ENCODE measurements around the gene THPO.

THPO gene

DNA sequence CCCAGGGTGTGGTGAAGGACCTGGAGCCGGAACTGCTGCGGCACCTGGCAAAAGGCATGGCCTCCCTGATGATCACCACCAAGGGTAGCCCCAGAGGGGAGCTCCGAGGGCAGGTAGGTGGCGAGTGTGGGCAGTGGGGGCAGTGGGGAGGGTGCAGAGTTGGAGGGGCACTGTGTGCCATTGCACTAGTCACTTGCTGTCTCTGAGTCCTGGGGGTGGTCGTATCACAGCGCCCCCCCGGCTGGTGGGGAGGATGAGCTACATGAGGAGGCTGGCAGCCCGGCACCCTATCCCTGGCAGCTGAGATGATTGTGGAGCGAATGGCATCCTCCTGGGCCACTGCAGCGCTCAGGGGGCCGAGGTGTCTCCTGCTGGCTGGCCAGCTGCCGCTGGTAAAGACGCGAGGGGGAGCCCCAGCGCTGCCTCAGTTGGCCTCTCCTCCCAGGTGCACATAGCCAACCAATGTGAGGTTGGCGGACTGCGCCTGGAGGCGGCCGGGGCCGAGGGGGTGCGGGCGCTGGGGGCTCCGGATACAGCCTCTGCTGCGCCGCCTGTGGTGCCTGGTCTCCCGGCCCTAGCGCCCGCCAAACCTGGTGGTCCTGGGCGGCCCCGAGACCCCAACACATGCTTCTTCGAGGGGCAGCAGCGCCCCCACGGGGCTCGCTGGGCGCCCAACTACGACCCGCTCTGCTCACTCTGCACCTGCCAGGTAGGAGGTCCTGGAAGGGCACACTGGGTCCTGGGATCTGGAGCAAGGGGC, 8.2 kb upstream of the THPO start:
- Histone ChIP-seq H3K9me3 (ENCODE audit: control insufficient read depth, low read length) (no peaks in the 10 kb centered on the region), H3K27me3 (ENCODE audit: control insufficient read depth, insufficient read depth, low read length, poor library complexity, severe bottlenecking) (peaks cover 18% of the 10 kb centered on the region), H3K36me3 (ENCODE audit: control insufficient read depth, insufficient read depth, low read length) (no peaks in the 10 kb centered on the region), H3K27ac (ENCODE audit: insufficient read depth, low read depth, low read length, poor library complexity, severe bottlenecking) (no peak overlapping the region), H3K4me1 (ENCODE audit: control insufficient read depth, insufficient read depth, low read length) (no peaks in the 10 kb centered on the region), H3K4me3 (ENCODE audit: insufficient read depth, low read depth, low read length) (no peak overlapping the region)
- WGBS, 2 experiments, result 93 to 94% methylated on average over 37 of the region's 37 CpGs

DNA sequence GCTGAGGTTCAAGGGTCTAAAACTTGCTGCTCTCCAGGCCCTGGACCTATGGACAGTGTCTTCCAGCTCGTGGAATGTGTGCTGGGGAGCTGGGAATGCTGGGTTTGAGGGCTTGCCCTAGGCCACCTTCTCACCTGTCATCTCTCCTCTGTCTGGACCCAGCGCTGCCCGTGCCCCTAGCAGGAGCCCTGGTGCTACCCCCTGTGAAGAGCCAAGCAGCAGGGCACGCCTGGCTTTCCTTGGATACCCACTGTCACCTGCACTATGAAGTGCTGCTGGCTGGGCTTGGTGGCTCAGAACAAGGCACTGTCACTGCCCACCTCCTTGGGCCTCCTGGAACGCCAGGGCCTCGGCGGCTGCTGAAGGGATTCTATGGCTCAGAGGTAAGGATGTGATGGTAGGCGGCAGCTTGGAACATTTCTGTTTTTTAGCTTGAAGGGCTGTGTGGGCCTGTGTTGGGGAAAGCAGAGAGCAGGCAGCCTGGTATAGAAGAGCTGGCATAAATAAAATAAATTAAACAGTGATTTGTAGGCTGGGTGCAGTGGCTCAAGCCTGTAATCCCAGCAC, 6.9 kb upstream of the THPO start:
- H3K4me3 ChIP-seq (ENCODE audit: insufficient read depth, low read depth, low read length), result no peak overlapping the region
- no peaks in the 10 kb centered on the region for H3K36me3 ChIP-seq (ENCODE audit: control insufficient read depth, insufficient read depth, low read length)
- H3K9me3 ChIP-seq (ENCODE audit: control insufficient read depth, low read length), result no peaks in the 10 kb centered on the region
- WGBS, 2 experiments, result 93% methylated on average over 8 of the region's 8 CpGs
- peaks cover 5% of the 10 kb centered on the region for H3K4me1 ChIP-seq (ENCODE audit: control insufficient read depth, insufficient read depth, low read length)
- H3K27me3 ChIP-seq (ENCODE audit: control insufficient read depth, insufficient read depth, low read length, poor library complexity, severe bottlenecking), result peaks cover 30% of the 10 kb centered on the region
- H3K27ac ChIP-seq (ENCODE audit: insufficient read depth, low read depth, low read length, poor library complexity, severe bottlenecking), result no peak overlapping the region

DNA sequence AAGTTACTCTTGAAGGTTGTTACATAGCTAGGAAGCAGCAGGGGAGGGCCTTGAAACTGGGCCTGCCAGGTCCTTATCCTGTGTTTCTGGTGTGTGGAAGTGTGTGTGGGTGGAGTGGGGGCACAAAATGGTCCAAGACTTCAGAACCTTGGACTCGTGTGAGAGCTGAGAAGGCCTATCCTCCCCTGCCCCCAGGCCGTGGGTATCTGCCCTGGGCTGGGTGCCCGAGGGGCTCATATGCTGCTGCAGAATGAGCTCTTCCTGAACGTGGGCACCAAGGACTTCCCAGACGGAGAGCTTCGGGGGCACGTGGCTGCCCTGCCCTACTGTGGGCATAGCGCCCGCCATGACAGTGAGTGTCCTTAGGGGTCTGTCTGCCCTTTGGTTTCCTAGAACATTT, 6.3 kb upstream of the THPO start:
- WGBS, 2 experiments, result 93% methylated on average over 9 of the region's 9 CpGs

DNA sequence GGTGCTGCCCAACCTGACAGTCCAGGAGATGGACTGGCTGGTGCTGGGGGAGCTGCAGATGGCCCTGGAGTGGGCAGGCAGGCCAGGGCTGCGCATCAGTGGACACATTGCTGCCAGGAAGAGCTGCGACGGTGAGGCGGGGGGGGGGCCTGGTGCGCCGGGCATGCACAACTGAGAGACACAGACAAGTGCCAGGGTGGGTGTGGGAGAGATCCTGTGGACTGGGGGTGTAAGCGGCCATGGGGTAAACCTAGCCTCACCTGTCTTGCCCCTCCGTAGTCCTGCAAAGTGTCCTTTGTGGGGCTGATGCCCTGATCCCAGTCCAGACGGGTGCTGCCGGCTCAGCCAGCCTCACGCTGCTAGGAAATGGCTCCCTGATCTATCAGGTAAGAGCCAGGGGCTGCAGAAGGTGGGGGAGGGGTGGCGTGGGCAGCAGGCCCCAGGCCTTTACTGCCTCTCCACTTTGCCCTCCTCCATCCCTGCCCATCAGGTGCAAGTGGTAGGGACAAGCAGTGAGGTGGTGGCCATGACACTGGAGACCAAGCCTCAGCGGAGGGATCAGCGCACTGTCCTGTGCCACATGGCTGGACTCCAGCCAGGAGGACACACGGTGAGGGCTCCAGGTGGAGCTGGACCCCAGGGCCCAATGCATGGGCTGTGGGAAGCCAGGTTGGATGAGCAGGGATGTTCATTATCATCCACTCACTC, 5.2 kb upstream of the THPO start:
- H3K9me3 ChIP-seq (ENCODE audit: control insufficient read depth, low read length), result no peaks in the 10 kb centered on the region
- no peaks in the 10 kb centered on the region for H3K36me3 ChIP-seq (ENCODE audit: control insufficient read depth, insufficient read depth, low read length)
- peaks cover 18% of the 10 kb centered on the region for H3K4me1 ChIP-seq (ENCODE audit: control insufficient read depth, insufficient read depth, low read length)
- peaks cover 35% of the 10 kb centered on the region for H3K27me3 ChIP-seq (ENCODE audit: control insufficient read depth, insufficient read depth, low read length, poor library complexity, severe bottlenecking)
- H3K4me3 ChIP-seq (ENCODE audit: insufficient read depth, low read depth, low read length), result no peak overlapping the region
- 88 to 92% methylated on average over 15 of the region's 15 CpGs for WGBS, 2 experiments
- no peak overlapping the region for H3K27ac ChIP-seq (ENCODE audit: insufficient read depth, low read depth, low read length, poor library complexity, severe bottlenecking)

More for the DNA sequence above, 6.3 kb upstream of the THPO start:
- no peaks in the 10 kb centered on the region for H3K9me3 ChIP-seq (ENCODE audit: control insufficient read depth, low read length)
- peaks cover 30% of the 10 kb centered on the region for H3K27me3 ChIP-seq (ENCODE audit: control insufficient read depth, insufficient read depth, low read length, poor library complexity, severe bottlenecking)
- H3K4me3 ChIP-seq (ENCODE audit: insufficient read depth, low read depth, low read length), result no peak overlapping the region
- no peak overlapping the region for H3K27ac ChIP-seq (ENCODE audit: insufficient read depth, low read depth, low read length, poor library complexity, severe bottlenecking)
- peaks cover 7% of the 10 kb centered on the region for H3K4me1 ChIP-seq (ENCODE audit: control insufficient read depth, insufficient read depth, low read length)
- H3K36me3 ChIP-seq (ENCODE audit: control insufficient read depth, insufficient read depth, low read length), result no peaks in the 10 kb centered on the region

DNA sequence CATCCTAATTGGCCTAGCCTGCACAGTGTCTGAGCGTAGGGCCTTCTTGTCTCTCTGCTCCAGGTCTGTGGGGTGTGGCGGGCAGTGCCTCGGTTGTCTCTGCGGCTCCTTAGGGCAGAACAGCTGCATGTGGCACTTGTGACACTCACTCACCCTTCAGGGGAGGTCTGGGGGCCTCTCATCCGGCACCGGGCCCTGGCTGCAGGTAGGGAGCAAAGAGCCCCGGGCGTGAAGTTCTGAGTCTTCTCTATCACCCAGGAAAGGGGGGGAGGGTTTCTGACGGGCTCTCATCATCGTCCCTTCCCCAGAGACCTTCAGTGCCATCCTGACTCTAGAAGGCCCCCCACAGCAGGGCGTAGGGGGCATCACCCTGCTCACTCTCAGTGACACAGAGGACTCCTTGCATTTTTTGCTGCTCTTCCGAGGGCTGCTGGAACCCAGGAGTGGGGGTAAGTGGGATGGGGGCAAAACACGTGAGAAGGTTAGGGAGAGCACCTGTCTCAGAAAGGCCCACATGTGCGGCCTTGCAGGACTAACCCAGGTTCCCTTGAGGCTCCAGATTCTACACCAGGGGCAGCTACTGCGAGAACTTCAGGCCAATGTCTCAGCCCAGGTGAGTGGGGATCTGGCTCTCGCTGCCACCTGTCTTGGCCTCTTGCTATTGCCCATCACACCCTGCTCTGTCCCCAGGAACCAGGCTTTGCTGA, 4.5 kb upstream of the THPO start:
- Histone ChIP-seq H3K27ac (ENCODE audit: insufficient read depth, low read depth, low read length, poor library complexity, severe bottlenecking) (no peak overlapping the region), H3K4me3 (ENCODE audit: insufficient read depth, low read depth, low read length) (no peak overlapping the region), H3K27me3 (ENCODE audit: control insufficient read depth, insufficient read depth, low read length, poor library complexity, severe bottlenecking) (peaks cover 35% of the 10 kb centered on the region), H3K9me3 (ENCODE audit: control insufficient read depth, low read length) (no peaks in the 10 kb centered on the region), H3K36me3 (ENCODE audit: control insufficient read depth, insufficient read depth, low read length) (no peaks in the 10 kb centered on the region), H3K4me1 (ENCODE audit: control insufficient read depth, insufficient read depth, low read length) (peaks cover 25% of the 10 kb centered on the region)
- WGBS, 2 experiments, result 91 to 93% methylated on average over 16 of the region's 16 CpGs

DNA sequence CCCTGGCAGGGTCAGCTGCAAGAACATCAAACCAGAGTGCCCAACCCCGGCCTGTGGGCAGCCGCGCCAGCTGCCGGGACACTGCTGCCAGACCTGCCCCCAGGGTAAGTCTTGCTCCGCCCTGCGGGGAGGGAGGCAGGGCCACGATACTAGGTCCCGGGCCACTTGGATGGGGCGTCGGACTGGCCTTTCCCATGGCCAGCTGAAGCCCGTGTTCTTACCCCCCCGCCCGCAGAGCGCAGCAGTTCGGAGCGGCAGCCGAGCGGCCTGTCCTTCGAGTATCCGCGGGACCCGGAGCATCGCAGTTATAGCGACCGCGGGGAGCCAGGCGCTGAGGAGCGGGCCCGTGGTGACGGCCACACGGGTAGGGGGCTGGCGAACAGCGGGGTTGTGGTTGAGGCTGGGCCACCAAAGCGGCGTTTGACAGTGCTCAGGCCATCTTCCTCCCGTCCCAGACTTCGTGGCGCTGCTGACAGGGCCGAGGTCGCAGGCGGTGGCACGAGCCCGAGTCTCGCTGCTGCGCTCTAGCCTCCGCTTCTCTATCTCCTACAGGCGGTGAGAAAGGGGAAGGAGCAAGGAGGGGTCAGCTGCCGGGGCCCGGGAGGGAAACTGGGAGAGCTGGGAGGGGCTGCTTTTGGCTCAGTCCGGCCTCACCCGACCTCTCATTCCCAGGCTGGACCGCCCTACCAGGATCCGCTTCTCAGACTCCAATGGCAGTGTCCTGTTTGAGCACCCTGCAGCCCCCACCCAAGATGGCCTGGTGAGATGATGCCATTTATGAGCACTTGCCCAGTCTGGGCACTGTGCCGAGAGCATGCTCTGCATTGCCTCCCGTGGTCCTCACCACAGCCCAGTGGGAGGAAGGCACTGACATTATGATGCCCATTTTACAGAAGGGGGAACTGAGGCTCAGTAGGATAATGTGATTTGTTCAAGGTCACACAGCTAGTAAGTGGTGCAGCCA, 3.5 kb upstream of the THPO start:
- no peaks in the 10 kb centered on the region for H3K36me3 ChIP-seq (ENCODE audit: control insufficient read depth, insufficient read depth, low read length)
- peaks cover 29% of the 10 kb centered on the region for H3K4me1 ChIP-seq (ENCODE audit: control insufficient read depth, insufficient read depth, low read length)
- H3K9me3 ChIP-seq (ENCODE audit: control insufficient read depth, low read length), result no peaks in the 10 kb centered on the region
- WGBS, 2 experiments, result 5 to 6% methylated on average over 55 of the region's 55 CpGs
- H3K4me3 ChIP-seq (ENCODE audit: insufficient read depth, low read depth, low read length), result peak overlapping the region; percentile 40
- H3K27me3 ChIP-seq (ENCODE audit: control insufficient read depth, insufficient read depth, low read length, poor library complexity, severe bottlenecking), result peaks cover 35% of the 10 kb centered on the region
- no peak overlapping the region for H3K27ac ChIP-seq (ENCODE audit: insufficient read depth, low read depth, low read length, poor library complexity, severe bottlenecking)

DNA sequence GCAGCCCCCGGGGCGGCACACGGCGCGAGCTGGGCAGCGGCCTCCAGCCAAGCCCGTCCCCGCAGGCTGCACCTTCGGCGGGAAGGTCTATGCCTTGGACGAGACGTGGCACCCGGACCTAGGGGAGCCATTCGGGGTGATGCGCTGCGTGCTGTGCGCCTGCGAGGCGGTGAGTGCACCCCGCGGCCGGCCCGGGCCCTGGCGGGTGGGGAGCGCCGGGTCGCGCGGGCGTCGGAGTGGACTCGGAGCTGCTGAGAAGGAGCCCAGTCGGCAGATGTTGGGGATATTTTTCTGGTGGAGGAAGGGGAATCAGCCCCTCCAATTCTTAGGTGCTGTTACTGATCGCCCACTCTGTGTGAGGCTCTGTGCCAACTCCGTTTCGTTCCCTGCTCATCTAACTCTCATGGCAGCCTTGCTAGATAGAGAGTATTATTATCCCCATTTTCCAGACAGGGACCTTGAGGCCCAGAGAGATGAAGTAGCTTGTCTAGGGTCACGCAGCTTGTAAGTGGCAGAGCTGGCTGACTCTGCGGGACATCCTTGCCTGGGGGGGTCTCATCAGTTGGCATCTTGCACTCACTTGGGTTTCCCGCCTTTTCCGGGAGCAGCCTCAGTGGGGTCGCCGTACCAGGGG, 2.7 kb upstream of the THPO start:
- Histone ChIP-seq H3K9me3 (ENCODE audit: control insufficient read depth, low read length) (no peaks in the 10 kb centered on the region), H3K36me3 (ENCODE audit: control insufficient read depth, insufficient read depth, low read length) (no peaks in the 10 kb centered on the region), H3K4me3 (ENCODE audit: insufficient read depth, low read depth, low read length) (peak overlapping the region; percentile 40), H3K4me1 (ENCODE audit: control insufficient read depth, insufficient read depth, low read length) (peaks cover 29% of the 10 kb centered on the region), H3K27ac (ENCODE audit: insufficient read depth, low read depth, low read length, poor library complexity, severe bottlenecking) (no peak overlapping the region), H3K27me3 (ENCODE audit: control insufficient read depth, insufficient read depth, low read length, poor library complexity, severe bottlenecking) (peaks cover 35% of the 10 kb centered on the region)
- 1 to 2% methylated on average over 42 of the region's 42 CpGs for WGBS, 2 experiments

DNA sequence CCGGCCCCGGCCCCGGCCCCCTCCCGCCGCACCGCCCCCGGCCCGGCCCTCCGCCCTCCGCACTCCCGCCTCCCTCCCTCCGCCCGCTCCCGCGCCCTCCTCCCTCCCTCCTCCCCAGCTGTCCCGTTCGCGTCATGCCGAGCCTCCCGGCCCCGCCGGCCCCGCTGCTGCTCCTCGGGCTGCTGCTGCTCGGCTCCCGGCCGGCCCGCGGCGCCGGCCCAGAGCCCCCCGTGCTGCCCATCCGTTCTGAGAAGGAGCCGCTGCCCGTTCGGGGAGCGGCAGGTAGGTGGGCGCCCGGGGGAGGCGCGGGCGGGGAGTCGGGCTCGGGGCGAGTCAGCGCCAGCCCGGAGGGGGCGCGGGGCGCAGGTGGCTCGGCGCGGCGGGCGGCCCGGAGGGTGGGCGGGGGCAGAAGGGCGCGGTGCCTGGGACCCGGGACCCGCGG, 2.2 kb upstream of the THPO start:
- Histone ChIP-seq H3K4me1 (ENCODE audit: control insufficient read depth, insufficient read depth, low read length) (peaks cover 29% of the 10 kb centered on the region), H3K4me3 (ENCODE audit: insufficient read depth, low read depth, low read length) (peak overlapping the region; percentile 40), H3K27ac (ENCODE audit: insufficient read depth, low read depth, low read length, poor library complexity, severe bottlenecking) (no peak overlapping the region), H3K27me3 (ENCODE audit: control insufficient read depth, insufficient read depth, low read length, poor library complexity, severe bottlenecking) (peaks cover 35% of the 10 kb centered on the region), H3K36me3 (ENCODE audit: control insufficient read depth, insufficient read depth, low read length) (no peaks in the 10 kb centered on the region), H3K9me3 (ENCODE audit: control insufficient read depth, low read length) (no peaks in the 10 kb centered on the region)
- WGBS, 2 experiments, result 0% methylated on average over 56 to 57 of the region's 62 CpGs
